MM.1S (cell line): ENCODE results near the gene MFSD1.

Experiments
- DNase-seq: peaks from one replicate; pipeline ENCODE4 v3.0.0-alpha.2; 2015
- H2AFZ ChIP-seq: fragments of 300-600 bp; sonication (generic); 2 replicates; pipeline ENCODE4 v1.6.0; 2016; ENCODE audit warnings: antibody characterized with exemption, low read length
- H3F3A ChIP-seq: fragments of 300-600 bp; sonication (generic); 2 replicates; pipeline ENCODE4 v1.6.1; 2016; ENCODE audit warnings: mild to moderate bottlenecking, antibody characterized with exemption, low read length, moderate library complexity, mixed read lengths; ENCODE audit not compliant: insufficient read depth
- H3K27ac ChIP-seq: fragments of 300-600 bp; sonication (generic); 2 replicates; pipeline ENCODE4 v1.5.1; 2016; ENCODE audit warnings: mild to moderate bottlenecking, low read length
- H3K27me3 ChIP-seq: fragments of 300-600 bp; sonication (generic); replicated peaks from 2 replicates; pipeline ENCODE4 v1.6.0; 2016; ENCODE audit warnings: low read length; ENCODE audit not compliant: insufficient read depth
- H3K36me3 ChIP-seq: fragments of 300-600 bp; sonication (generic); replicated peaks from 2 replicates; pipeline ENCODE4 v1.6.1; 2016; ENCODE audit warnings: mild to moderate bottlenecking, low read length, mixed read lengths; ENCODE audit not compliant: insufficient read depth
- H3K4me1 ChIP-seq: fragments of 300-600 bp; sonication (generic); 2 replicates; pipeline ENCODE4 v1.6.1; 2016; ENCODE audit warnings: low read length, mixed read lengths
- H3K4me2 ChIP-seq: fragments of 300-600 bp; sonication (generic); 2 replicates; pipeline ENCODE4 v1.6.0; 2016; ENCODE audit warnings: low read depth, low read length
- H3K4me3 ChIP-seq: fragments of 300-600 bp; sonication (generic); 2 replicates; pipeline ENCODE4 v1.5.1; 2016; ENCODE audit warnings: low read length, mixed read lengths
- H3K79me2 ChIP-seq: fragments of 300-600 bp; sonication (generic); 2 replicates; pipeline ENCODE4 v1.6.1; 2016; ENCODE audit warnings: mixed run types, low read length, mixed read lengths
- H3K9ac ChIP-seq: fragments of 300-600 bp; sonication (generic); 2 replicates; pipeline ENCODE4 v1.6.1; 2016; ENCODE audit warnings: low read length, mixed read lengths
- H3K9me2 ChIP-seq: fragments of 300-600 bp; sonication (generic); replicated peaks from 2 replicates; pipeline ENCODE4 v1.6.1; 2016; ENCODE audit warnings: mild to moderate bottlenecking, low read length, mixed read lengths; ENCODE audit not compliant: insufficient read depth
- H3K9me3 ChIP-seq: fragments of 300-600 bp; sonication (generic); replicated peaks from 2 replicates; pipeline ENCODE4 v1.6.1; 2016; ENCODE audit warnings: mild to moderate bottlenecking, low read length, mixed read lengths; ENCODE audit not compliant: insufficient read depth
- H4K20me1 ChIP-seq: fragments of 300-600 bp; sonication (generic); 2 replicates; pipeline ENCODE4 v1.6.1; 2016; ENCODE audit warnings: mild to moderate bottlenecking, low read length, moderate library complexity, mixed read lengths; ENCODE audit not compliant: insufficient read depth
- EZH2 ChIP-seq: fragments of 300-600 bp; sonication (generic); optimal IDR thresholded peaks from 2 replicates; pipeline ENCODE3; 2017; ENCODE audit warnings: low read depth, mild to moderate bottlenecking, antibody characterized with exemption, low read length, mixed read lengths
- EZH2phosphoT487 ChIP-seq: fragments of 300-600 bp; sonication (generic); IDR thresholded peaks from 2 replicates; pipeline ENCODE4 v1.6.1; 2018; ENCODE audit warnings: antibody characterized with exemption, low read length
- TF ChIP-seq, protein P1 (sequence below): fragments of 300-600 bp; sonication (generic); IDR thresholded peaks from 2 replicates; pipeline ENCODE4 v1.5.1; 2016; ENCODE audit warnings: antibody characterized with exemption, low read length, mixed read lengths

MFSD1 gene

GRCh38 chr3:158773166-158773565, 28.7 kb upstream of the MFSD1 start:
- Histone ChIP-seq H3K79me2 (no peaks in the 10 kb centered on the region), H4K20me1 (no peaks in the 10 kb centered on the region), H3K27ac (no peak overlapping the region), H3K9ac (no peak overlapping the region), H3K4me1 (peaks cover 20% of the 10 kb centered on the region), H3K9me2 (no peaks in the 10 kb centered on the region), H3K27me3 (no peaks in the 10 kb centered on the region), H3K9me3 (no peaks in the 10 kb centered on the region), H3K4me2 (no peak overlapping the region), H3K4me3 (no peak overlapping the region), H2AFZ (no peak overlapping the region), H3K36me3 (no peaks in the 10 kb centered on the region), H3F3A (peaks cover 4% of the 10 kb centered on the region; the same call in 1 of the 2 replicates)
- no peak for TF ChIP-seq EZH2phosphoT487
- no peak for TF ChIP-seq EZH2
- TF ChIP-seq, protein P1, sequence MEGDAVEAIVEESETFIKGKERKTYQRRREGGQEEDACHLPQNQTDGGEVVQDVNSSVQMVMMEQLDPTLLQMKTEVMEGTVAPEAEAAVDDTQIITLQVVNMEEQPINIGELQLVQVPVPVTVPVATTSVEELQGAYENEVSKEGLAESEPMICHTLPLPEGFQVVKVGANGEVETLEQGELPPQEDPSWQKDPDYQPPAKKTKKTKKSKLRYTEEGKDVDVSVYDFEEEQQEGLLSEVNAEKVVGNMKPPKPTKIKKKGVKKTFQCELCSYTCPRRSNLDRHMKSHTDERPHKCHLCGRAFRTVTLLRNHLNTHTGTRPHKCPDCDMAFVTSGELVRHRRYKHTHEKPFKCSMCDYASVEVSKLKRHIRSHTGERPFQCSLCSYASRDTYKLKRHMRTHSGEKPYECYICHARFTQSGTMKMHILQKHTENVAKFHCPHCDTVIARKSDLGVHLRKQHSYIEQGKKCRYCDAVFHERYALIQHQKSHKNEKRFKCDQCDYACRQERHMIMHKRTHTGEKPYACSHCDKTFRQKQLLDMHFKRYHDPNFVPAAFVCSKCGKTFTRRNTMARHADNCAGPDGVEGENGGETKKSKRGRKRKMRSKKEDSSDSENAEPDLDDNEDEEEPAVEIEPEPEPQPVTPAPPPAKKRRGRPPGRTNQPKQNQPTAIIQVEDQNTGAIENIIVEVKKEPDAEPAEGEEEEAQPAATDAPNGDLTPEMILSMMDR, result no peak
- DNase-seq, result no peak

- Histone ChIP-seq H3K4me1 (peaks cover 20% of the 10 kb centered on the region), H3K27me3 (no peaks in the 10 kb centered on the region), H2AFZ (no peak overlapping the region), H3K79me2 (no peaks in the 10 kb centered on the region), H3K4me2 (no peak overlapping the region), H3K36me3 (no peaks in the 10 kb centered on the region), H3K4me3 (no peak overlapping the region), H3F3A (peaks cover 4% of the 10 kb centered on the region; the same call in 1 of the 2 replicates), H4K20me1 (no peaks in the 10 kb centered on the region), H3K9me2 (no peaks in the 10 kb centered on the region), H3K27ac (no peak overlapping the region), H3K9me3 (no peaks in the 10 kb centered on the region), H3K9ac (no peak overlapping the region)
- no peak for TF ChIP-seq EZH2phosphoT487
- TF ChIP-seq, protein P1, result peak; percentile 11; the same call in 1 of the 2 replicates
- TF ChIP-seq EZH2, result no peak
- no peak for DNase-seq
Observed at GRCh38 chr3:158773845-158774830, 27.7 kb upstream of the MFSD1 start.

DNA sequence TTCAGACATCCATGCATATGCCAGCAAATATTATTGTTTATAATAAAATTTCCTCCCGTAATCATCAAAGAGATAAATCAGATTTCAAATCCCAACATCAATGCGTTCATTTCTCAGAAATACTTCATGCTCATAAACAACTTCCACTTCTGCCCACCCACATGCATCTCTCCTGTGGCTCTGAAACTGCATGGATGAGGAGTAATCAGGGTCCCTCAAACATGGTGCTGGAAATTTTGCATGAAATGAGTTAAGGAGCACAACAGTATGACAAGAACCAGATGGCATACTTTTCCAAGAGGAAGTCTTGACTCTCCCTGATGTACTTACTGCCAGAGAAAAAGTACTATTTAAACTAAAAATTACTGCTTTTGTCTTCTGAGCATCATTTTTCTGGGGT, 26.9 kb upstream of the MFSD1 start:
- TF ChIP-seq EZH2 (no peak), EZH2phosphoT487 (no peak)
- TF ChIP-seq, protein P1, result no peak
- no peaks in the 10 kb centered on the region for H3K9me2 ChIP-seq
- H3K36me3 ChIP-seq, result no peaks in the 10 kb centered on the region
- no peaks in the 10 kb centered on the region for H3K9me3 ChIP-seq
- DNase-seq, result no peak
- no peak overlapping the region for H2AFZ ChIP-seq
- no peak overlapping the region for H3K27ac ChIP-seq
- peaks cover 2% of the 10 kb centered on the region; the same call in 1 of the 2 replicates for H3F3A ChIP-seq
- H3K27me3 ChIP-seq, result no peaks in the 10 kb centered on the region
- H3K9ac ChIP-seq, result no peak overlapping the region
- no peaks in the 10 kb centered on the region for H4K20me1 ChIP-seq
- no peak overlapping the region for H3K4me2 ChIP-seq
- peaks cover 16% of the 10 kb centered on the region for H3K4me1 ChIP-seq
- no peaks in the 10 kb centered on the region for H3K79me2 ChIP-seq
- no peak overlapping the region for H3K4me3 ChIP-seq
